ENCODE data around the gene LAMC3.

LAMC3 gene

GRCh38 chr9:130991778-130992681 is 16.9 kb upstream of the LAMC3 start:
- peaks cover 0 to 7% of the 10 kb centered on the region in 2 donors for H3K27me3 ChIP-seq (ENCODE audit: control insufficient read depth in 1 of 2, insufficient read depth in 2 of 2, low read length in 2 of 2)
- peaks cover 0 to 3% of the 10 kb centered on the region in 2 donors for H3K4me1 ChIP-seq (ENCODE audit: control insufficient read depth in 1 of 2, insufficient read depth in 2 of 2, low read length in 2 of 2)
- H3K36me3 ChIP-seq (ENCODE audit: control insufficient read depth in 1 of 2, insufficient read depth in 2 of 2, low read length in 2 of 2) = no peaks in the 10 kb centered on the region

GRCh38 chr9:130992682-130993032 is 16.3 kb upstream of the LAMC3 start:
- Histone ChIP-seq H3K9me3 (ENCODE audit: control insufficient read depth in 1 of 2, low read length in 2 of 2) (no peaks in the 10 kb centered on the region), H3K27me3 (ENCODE audit: control insufficient read depth in 1 of 2, insufficient read depth in 2 of 2, low read length in 2 of 2) (peaks cover 0 to 7% of the 10 kb centered on the region in 2 donors), H3K9ac (ENCODE audit: low read depth in 1 of 2, low read length in 2 of 2) (no peak overlapping the region), H3K27ac (ENCODE audit: low read depth, low read length) (no peak overlapping the region), H3K36me3 (ENCODE audit: control insufficient read depth in 1 of 2, insufficient read depth in 2 of 2, low read length in 2 of 2) (no peaks in the 10 kb centered on the region), H3K4me1 (ENCODE audit: control insufficient read depth in 1 of 2, insufficient read depth in 2 of 2, low read length in 2 of 2) (peaks cover 0 to 3% of the 10 kb centered on the region in 2 donors), H3K4me3 (ENCODE audit: low read depth in 1 of 2, low read length in 2 of 2) (no peak overlapping the region)

More at GRCh38 chr9:130991778-130992681, 16.9 kb upstream of the LAMC3 start:
- Histone ChIP-seq H3K9me3 (ENCODE audit: control insufficient read depth in 1 of 2, low read length in 2 of 2) (no peaks in the 10 kb centered on the region), H3K27ac (ENCODE audit: low read depth, low read length) (no peak overlapping the region), H3K4me3 (ENCODE audit: low read depth in 1 of 2, low read length in 2 of 2) (no peak overlapping the region), H3K9ac (ENCODE audit: low read depth in 1 of 2, low read length in 2 of 2) (no peak overlapping the region)

GRCh38 chr9:130993303-130994030 is 15.5 kb upstream of the LAMC3 start:
- Histone ChIP-seq H3K27me3 (ENCODE audit: control insufficient read depth in 1 of 2, insufficient read depth in 2 of 2, low read length in 2 of 2) (peaks cover 0 to 11% of the 10 kb centered on the region in 2 donors), H3K4me1 (ENCODE audit: control insufficient read depth in 1 of 2, insufficient read depth in 2 of 2, low read length in 2 of 2) (peaks cover 0 to 3% of the 10 kb centered on the region in 2 donors), H3K9ac (ENCODE audit: low read depth in 1 of 2, low read length in 2 of 2) (no peak overlapping the region), H3K4me3 (ENCODE audit: low read depth in 1 of 2, low read length in 2 of 2) (no peak overlapping the region), H3K9me3 (ENCODE audit: control insufficient read depth in 1 of 2, low read length in 2 of 2) (no peaks in the 10 kb centered on the region), H3K27ac (ENCODE audit: low read depth, low read length) (no peak overlapping the region), H3K36me3 (ENCODE audit: control insufficient read depth in 1 of 2, insufficient read depth in 2 of 2, low read length in 2 of 2) (no peaks in the 10 kb centered on the region)

GRCh38 chr9:130994135-130995085 is 14.6 kb upstream of the LAMC3 start:
- H3K4me3 ChIP-seq (ENCODE audit: low read depth in 1 of 2, low read length in 2 of 2) = no peak overlapping the region
- H3K9ac ChIP-seq (ENCODE audit: low read depth in 1 of 2, low read length in 2 of 2) = no peak overlapping the region
- no peaks in the 10 kb centered on the region for H3K36me3 ChIP-seq (ENCODE audit: control insufficient read depth in 1 of 2, insufficient read depth in 2 of 2, low read length in 2 of 2)
- H3K27ac ChIP-seq (ENCODE audit: low read depth, low read length) = no peak overlapping the region
- H3K27me3 ChIP-seq (ENCODE audit: control insufficient read depth in 1 of 2, insufficient read depth in 2 of 2, low read length in 2 of 2) = peaks cover 5 to 18% of the 10 kb centered on the region in 2 donors
- no peaks in the 10 kb centered on the region for H3K9me3 ChIP-seq (ENCODE audit: control insufficient read depth in 1 of 2, low read length in 2 of 2)
- peaks cover 0 to 3% of the 10 kb centered on the region in 2 donors for H3K4me1 ChIP-seq (ENCODE audit: control insufficient read depth in 1 of 2, insufficient read depth in 2 of 2, low read length in 2 of 2)

DNA sequence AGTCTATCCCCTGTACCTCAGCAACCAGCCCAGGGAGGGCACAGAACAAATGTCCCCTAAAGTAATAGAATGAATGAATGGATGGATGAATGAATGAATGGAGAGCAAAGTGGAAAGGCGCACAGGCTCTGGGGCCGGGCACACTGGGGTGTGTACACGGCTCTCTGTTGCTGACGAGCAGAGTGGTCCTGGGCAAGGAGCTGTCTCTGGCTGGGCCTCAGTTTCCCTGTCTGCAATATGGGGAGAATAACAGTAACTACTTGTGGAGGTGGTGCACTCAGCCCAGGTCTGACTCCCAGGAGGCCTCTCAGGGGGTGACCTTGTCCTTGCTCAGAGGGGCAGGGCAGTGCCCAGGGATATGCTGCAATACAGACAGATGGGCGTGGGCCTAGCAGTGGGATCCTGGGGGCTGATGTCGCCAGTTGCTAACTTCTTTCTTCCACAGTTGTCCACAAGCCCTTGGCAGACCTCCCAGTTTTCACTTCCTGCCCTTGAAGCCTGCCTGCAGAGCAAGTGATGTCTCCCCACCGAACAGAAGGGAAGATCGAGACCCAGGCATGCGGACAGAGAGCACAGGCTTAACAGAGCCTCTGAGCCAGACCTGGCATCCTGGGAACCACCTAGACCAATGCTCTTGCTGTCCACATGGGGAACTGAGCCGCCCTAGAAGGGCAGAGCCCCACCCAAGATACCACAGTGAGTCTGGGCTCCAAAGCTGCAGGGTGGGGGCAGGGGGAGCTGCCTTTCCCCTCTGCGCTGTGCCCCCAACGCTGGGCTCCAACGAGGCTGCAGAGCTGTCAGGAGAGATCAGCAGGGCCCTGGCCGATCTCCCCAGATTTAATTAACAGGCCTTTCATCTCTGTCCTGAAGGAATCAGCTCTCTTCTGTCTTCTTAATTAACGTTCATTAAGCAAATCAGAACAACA is 13.6 kb upstream of the LAMC3 start:
- no peaks in the 10 kb centered on the region for H3K36me3 ChIP-seq (ENCODE audit: control insufficient read depth in 1 of 2, insufficient read depth in 2 of 2, low read length in 2 of 2)
- no peaks in the 10 kb centered on the region for H3K9me3 ChIP-seq (ENCODE audit: control insufficient read depth in 1 of 2, low read length in 2 of 2)
- H3K4me3 ChIP-seq (ENCODE audit: low read depth in 1 of 2, low read length in 2 of 2) = no peak overlapping the region
- H3K27ac ChIP-seq (ENCODE audit: low read depth, low read length) = no peak overlapping the region
- H3K27me3 ChIP-seq (ENCODE audit: control insufficient read depth in 1 of 2, insufficient read depth in 2 of 2, low read length in 2 of 2) = peaks cover 5 to 20% of the 10 kb centered on the region in 2 donors
- H3K4me1 ChIP-seq (ENCODE audit: control insufficient read depth in 1 of 2, insufficient read depth in 2 of 2, low read length in 2 of 2) = peaks cover 0 to 3% of the 10 kb centered on the region in 2 donors
- no peak overlapping the region for H3K9ac ChIP-seq (ENCODE audit: low read depth in 1 of 2, low read length in 2 of 2)

- Histone ChIP-seq H3K4me3 (ENCODE audit: low read depth in 1 of 2, low read length in 2 of 2) (no peak overlapping the region), H3K27me3 (ENCODE audit: control insufficient read depth in 1 of 2, insufficient read depth in 2 of 2, low read length in 2 of 2) (peaks cover 12 to 22% of the 10 kb centered on the region in 2 donors), H3K4me1 (ENCODE audit: control insufficient read depth in 1 of 2, insufficient read depth in 2 of 2, low read length in 2 of 2) (peaks cover 0 to 3% of the 10 kb centered on the region in 2 donors), H3K9me3 (ENCODE audit: control insufficient read depth in 1 of 2, low read length in 2 of 2) (no peaks in the 10 kb centered on the region), H3K9ac (ENCODE audit: low read depth in 1 of 2, low read length in 2 of 2) (no peak overlapping the region), H3K27ac (ENCODE audit: low read depth, low read length) (no peak overlapping the region), H3K36me3 (ENCODE audit: control insufficient read depth in 1 of 2, insufficient read depth in 2 of 2, low read length in 2 of 2) (no peaks in the 10 kb centered on the region)
Measured at GRCh38 chr9:130996205-130996604, 12.8 kb upstream of the LAMC3 start.

DNA sequence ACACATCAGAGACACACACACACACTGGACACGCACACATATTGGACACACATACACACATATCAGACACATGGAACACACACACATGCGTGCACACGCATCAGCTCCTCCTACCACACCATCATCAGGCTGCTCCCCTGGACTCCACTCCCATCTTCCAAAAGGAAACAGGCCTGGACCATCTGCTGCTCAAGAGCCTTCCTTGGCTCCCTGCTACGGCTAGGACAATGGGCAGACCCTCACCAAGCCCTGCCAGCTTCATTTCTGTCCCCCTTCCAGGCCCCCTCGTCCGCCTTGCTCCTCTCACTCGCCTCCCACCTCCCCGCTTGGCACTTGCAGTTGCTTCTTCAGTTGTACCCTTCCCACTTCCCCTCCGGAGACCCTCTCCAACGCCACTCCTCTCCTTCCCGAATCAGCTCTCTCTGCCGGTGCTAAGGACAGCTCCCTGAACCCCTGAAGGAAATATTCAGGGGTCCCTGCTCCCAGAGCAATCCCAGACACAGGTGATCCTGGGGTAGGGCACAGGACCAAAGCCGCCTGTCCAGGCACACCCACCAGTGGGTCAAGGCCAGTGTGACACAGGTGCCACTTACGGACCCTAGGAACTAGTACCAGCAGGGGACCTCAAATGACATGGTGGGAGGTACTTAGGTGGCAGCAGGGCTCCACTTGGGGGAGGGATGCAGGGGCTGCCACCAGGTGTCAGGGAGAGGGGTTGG is 12.1 kb upstream of the LAMC3 start:
- Histone ChIP-seq H3K4me1 (ENCODE audit: control insufficient read depth in 1 of 2, insufficient read depth in 2 of 2, low read length in 2 of 2) (peaks cover 0 to 3% of the 10 kb centered on the region in 2 donors), H3K36me3 (ENCODE audit: control insufficient read depth in 1 of 2, insufficient read depth in 2 of 2, low read length in 2 of 2) (no peaks in the 10 kb centered on the region), H3K9me3 (ENCODE audit: control insufficient read depth in 1 of 2, low read length in 2 of 2) (no peaks in the 10 kb centered on the region), H3K9ac (ENCODE audit: low read depth in 1 of 2, low read length in 2 of 2) (no peak overlapping the region), H3K27me3 (ENCODE audit: control insufficient read depth in 1 of 2, insufficient read depth in 2 of 2, low read length in 2 of 2) (peaks cover 15 to 26% of the 10 kb centered on the region in 2 donors), H3K27ac (ENCODE audit: low read depth, low read length) (no peak overlapping the region), H3K4me3 (ENCODE audit: low read depth in 1 of 2, low read length in 2 of 2) (no peak overlapping the region)

DNA sequence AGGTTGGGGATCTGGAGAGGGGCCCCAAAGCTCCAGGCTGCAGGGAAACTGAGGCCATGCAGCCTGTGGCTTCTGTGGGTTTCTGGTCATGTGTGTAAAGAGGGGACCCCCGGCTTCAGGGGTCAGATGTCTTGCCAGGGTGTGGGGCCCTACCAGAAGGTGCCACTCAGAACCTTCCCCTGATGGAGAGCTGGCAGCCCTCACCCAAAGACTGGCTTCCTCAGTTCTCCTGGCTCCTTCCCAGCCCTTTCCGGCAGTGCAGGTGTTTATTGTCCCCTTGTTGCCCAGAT is 11.6 kb upstream of the LAMC3 start:
- no peaks in the 10 kb centered on the region for H3K36me3 ChIP-seq (ENCODE audit: control insufficient read depth in 1 of 2, insufficient read depth in 2 of 2, low read length in 2 of 2)
- no peak overlapping the region for H3K27ac ChIP-seq (ENCODE audit: low read depth, low read length)
- peaks cover 0 to 3% of the 10 kb centered on the region in 2 donors for H3K4me1 ChIP-seq (ENCODE audit: control insufficient read depth in 1 of 2, insufficient read depth in 2 of 2, low read length in 2 of 2)
- H3K27me3 ChIP-seq (ENCODE audit: control insufficient read depth in 1 of 2, insufficient read depth in 2 of 2, low read length in 2 of 2) = peaks cover 15 to 26% of the 10 kb centered on the region in 2 donors
- H3K9ac ChIP-seq (ENCODE audit: low read depth in 1 of 2, low read length in 2 of 2) = no peak overlapping the region
- H3K9me3 ChIP-seq (ENCODE audit: control insufficient read depth in 1 of 2, low read length in 2 of 2) = no peaks in the 10 kb centered on the region
- no peak overlapping the region for H3K4me3 ChIP-seq (ENCODE audit: low read depth in 1 of 2, low read length in 2 of 2)

Measured in duodenal mucosa (tissue), 2 donors.